Right lobe of liver (tissue), 6 donors: ENCODE measurements around the gene GJA4. TPM values are rescaled to one million over a fixed set of nuclear protein-coding genes. Genes with fewer than 3 reads are reported as not detected.

Experiments used
- ATAC-seq, 4 donors: fragments of 200-7000 bp; cut with Tn5 transposase; one replicate each; pipeline ENCODE4 v1.9.1; 2020; ENCODE audit warnings: mild to moderate bottlenecking in 4 of 4, moderate library complexity in 4 of 4
- DNase-seq, 3 donors: peaks; one replicate each; pipeline ENCODE4 v3.0.0-alpha.2; 2020
- H3K27ac ChIP-seq, 3 donors: fragments of 200-600 bp; one replicate each; pipeline ENCODE4 v1.8.0; 2022
- H3K27me3 ChIP-seq, 2 donors: fragments of 200-600 bp; one replicate each; pipeline ENCODE4 v1.8.0; 2022
- H3K36me3 ChIP-seq, 4 donors: fragments of 200-600 bp; sonication (generic) in 1 of 4; one replicate each; pipeline versions ENCODE4 v1.5.1 to v1.8.0; 2017 to 2022; ENCODE audit warnings: control low read depth in 1 of 4
- H3K4me1 ChIP-seq, 4 donors: fragments of 200-600 bp; sonication (generic) in 1 of 4; one replicate each; pipeline versions ENCODE4 v1.5.1 to v1.8.0; 2017 to 2022; ENCODE audit warnings: control low read depth in 1 of 4
- H3K4me3 ChIP-seq, 3 donors: fragments of 200-600 bp; one replicate each; pipeline ENCODE4 v1.8.0; 2022
- H3K9me3 ChIP-seq, 4 donors: fragments of 200-600 bp; sonication (generic) in 1 of 4; one replicate each; pipeline versions ENCODE4 v1.5.1 to v1.8.0; 2017 to 2022; ENCODE audit warnings: control low read depth in 1 of 4
- POLR2A ChIP-seq: fragments of 450-650 bp; IDR thresholded peaks from one replicate; pipeline ENCODE4 v1.6.1; 2017; ENCODE audit warnings: antibody characterized with exemption, mild to moderate bottlenecking
- WGBS: methylation state at CpG from one replicate; pipeline ENCODE4 v1.1.6; 2018; ENCODE audit warnings: low coverage, low lambda C conversion rate; ENCODE audit not compliant: insufficient coverage; ENCODE audit errors: missing lambda C conversion rate; 5-methylcytosine and 5-hydroxymethylcytosine counted together
- intact Hi-C, 2 donors: fragments of 100-400 bp; cut with DNase I; formaldehyde crosslinking; loops; one replicate each; pipeline versions ENCODE4 v1.11.2 to v1.14.1; 2022
- total RNA-seq, 6 experiments: library from RNA; depleted of rRNA in 2 of 6; stranded (reverse); fragments of >200 nt in 2 of 6; fragmentation: NEBNext Ultra II Directional in 3 of 6; extraction: Animal tissue kit (Norgen Biotek cat#: 25700) in 3 of 6; gene quantifications; one replicate each; pipeline versions ENCODE4 v1.1.0 to v1.2.4, GENCODE V29; 2016 to 2023
- TF ChIP-seq, protein P1 (sequence below), 4 donors: fragments of 200-600 bp in 3 of 4; fragments of 450-650 bp in 1 of 4; IDR thresholded peaks; one replicate each; pipeline versions ENCODE4 v1.5.1 to v1.8.0; 2016 to 2022; ENCODE audit warnings: antibody characterized with exemption in 4 of 4, mild to moderate bottlenecking in 2 of 4
- donor health status: DM: no; HTN: yes; CAD: no.
- donor health status: DM: no; HTN: no; CAD: no.
- donor health status: DM: no; HTN: no; CAD: no.
- donor health status: DM: no; HTN: yes; CAD: no.
- donor health status: DM: no; HTN: yes; CAD: no.

GJA4 gene
- total RNA-seq, 6 experiments from 2014 or later: 4.3 to 21.8 (median 7.6) TPM

GRCh38 chr1:34774957-34775356 lies 17.8 kb upstream of the GJA4 start:
- no peaks in the 10 kb centered on the region for H3K4me1 ChIP-seq
- 58% methylated on average over 8 of the region's 8 CpGs for WGBS
- H3K27me3 ChIP-seq: no peaks in the 10 kb centered on the region
- no peak overlapping the region for H3K27ac ChIP-seq
- ATAC-seq (no peak), DNase-seq (no peak)
- no peaks in the 10 kb centered on the region for H3K36me3 ChIP-seq
- TF ChIP-seq, protein P1, sequence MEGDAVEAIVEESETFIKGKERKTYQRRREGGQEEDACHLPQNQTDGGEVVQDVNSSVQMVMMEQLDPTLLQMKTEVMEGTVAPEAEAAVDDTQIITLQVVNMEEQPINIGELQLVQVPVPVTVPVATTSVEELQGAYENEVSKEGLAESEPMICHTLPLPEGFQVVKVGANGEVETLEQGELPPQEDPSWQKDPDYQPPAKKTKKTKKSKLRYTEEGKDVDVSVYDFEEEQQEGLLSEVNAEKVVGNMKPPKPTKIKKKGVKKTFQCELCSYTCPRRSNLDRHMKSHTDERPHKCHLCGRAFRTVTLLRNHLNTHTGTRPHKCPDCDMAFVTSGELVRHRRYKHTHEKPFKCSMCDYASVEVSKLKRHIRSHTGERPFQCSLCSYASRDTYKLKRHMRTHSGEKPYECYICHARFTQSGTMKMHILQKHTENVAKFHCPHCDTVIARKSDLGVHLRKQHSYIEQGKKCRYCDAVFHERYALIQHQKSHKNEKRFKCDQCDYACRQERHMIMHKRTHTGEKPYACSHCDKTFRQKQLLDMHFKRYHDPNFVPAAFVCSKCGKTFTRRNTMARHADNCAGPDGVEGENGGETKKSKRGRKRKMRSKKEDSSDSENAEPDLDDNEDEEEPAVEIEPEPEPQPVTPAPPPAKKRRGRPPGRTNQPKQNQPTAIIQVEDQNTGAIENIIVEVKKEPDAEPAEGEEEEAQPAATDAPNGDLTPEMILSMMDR (IDR thresholded peaks at IDR 0.05): no peak
- no peak for TF ChIP-seq POLR2A
- H3K9me3 ChIP-seq: no peaks in the 10 kb centered on the region
- H3K4me3 ChIP-seq: no peak overlapping the region
- intact Hi-C loops: no loop called here

DNA sequence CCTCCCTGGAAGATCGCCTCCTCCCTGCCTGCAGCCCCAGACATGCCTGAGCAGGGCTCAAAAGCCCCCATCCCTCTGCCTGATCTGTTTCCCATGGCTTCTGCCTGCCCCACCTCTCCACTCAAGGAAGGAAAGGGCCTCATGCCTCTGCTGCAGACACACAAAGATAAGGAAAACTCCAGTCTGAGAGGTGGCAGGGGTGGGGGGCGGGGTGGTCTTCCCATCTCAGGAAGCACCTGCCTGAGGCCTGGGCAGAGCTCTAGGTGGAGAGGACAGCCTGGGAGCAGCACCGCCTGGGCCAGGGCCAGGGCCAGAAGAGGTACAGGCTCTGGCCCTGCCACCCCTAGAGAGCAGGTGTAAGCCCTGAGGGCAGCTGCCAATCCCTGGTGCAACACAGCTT lies 15.9 kb upstream of the GJA4 start:
- no peak for DNase-seq
- WGBS: 29% methylated on average over 1 of the region's 3 CpGs

GRCh38 chr1:34777519-34778321 lies 15.1 kb upstream of the GJA4 start:
- no peak for TF ChIP-seq POLR2A
- TF ChIP-seq, protein P1 (IDR thresholded peaks at IDR 0.05): no peak
- no peak for DNase-seq
- peaks cover 0 to 17% (median 4%) of the 10 kb centered on the region in 4 donors for H3K4me1 ChIP-seq
- intact Hi-C loops: no loop called here
- 50% methylated on average over 10 of the region's 10 CpGs for WGBS
- no peaks in the 10 kb centered on the region for H3K27me3 ChIP-seq
- no peak overlapping the region for H3K27ac ChIP-seq
- no peak overlapping the region for H3K4me3 ChIP-seq
- ATAC-seq: no peak
- H3K36me3 ChIP-seq: no peaks in the 10 kb centered on the region
- H3K9me3 ChIP-seq: no peaks in the 10 kb centered on the region

More for the DNA sequence above, 15.9 kb upstream of the GJA4 start:
- Histone ChIP-seq H3K27me3 (no peaks in the 10 kb centered on the region), H3K4me3 (no peak overlapping the region), H3K9me3 (no peaks in the 10 kb centered on the region), H3K4me1 (peaks cover 0 to 10% (median under 1%) of the 10 kb centered on the region in 4 donors), H3K27ac (no peak overlapping the region), H3K36me3 (no peaks in the 10 kb centered on the region)
- intact Hi-C loops: no loop called here
- TF ChIP-seq, protein P1 (IDR thresholded peaks at IDR 0.05): no peak
- TF ChIP-seq POLR2A: no peak
- ATAC-seq: no peak

DNA sequence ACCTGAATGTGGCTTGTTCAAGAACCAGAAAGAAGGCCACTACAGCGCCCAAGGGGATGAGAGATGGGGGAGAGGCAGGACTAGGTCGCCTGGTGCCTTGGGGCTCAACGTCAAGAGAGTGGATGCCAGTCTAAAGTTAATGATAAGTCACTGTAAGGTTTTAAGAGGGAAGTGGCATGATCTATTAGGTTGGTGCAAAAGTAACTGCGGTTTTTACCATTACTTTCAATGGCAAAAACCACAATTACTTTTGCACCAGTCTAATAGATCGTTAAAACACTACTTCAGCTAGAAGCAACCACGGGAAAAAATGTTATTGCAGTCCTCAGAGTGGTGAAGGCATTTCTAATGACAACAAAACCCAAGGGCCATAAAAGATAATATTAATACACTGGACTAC lies 14.4 kb upstream of the GJA4 start:
- Histone ChIP-seq H3K4me3 (no peak overlapping the region), H3K27me3 (no peaks in the 10 kb centered on the region)

More for the DNA sequence above, 14.4 kb upstream of the GJA4 start:
- TF ChIP-seq POLR2A: no peak
- TF ChIP-seq, protein P1 (IDR thresholded peaks at IDR 0.05): no peak
- no peak for DNase-seq
- peaks cover 0 to 17% (median 4%) of the 10 kb centered on the region in 4 donors for H3K4me1 ChIP-seq
- WGBS: 71% methylated on average over 6 of the region's 6 CpGs
- intact Hi-C loops: no loop called here
- no peak for ATAC-seq
- no peaks in the 10 kb centered on the region for H3K36me3 ChIP-seq
- no peak overlapping the region for H3K27ac ChIP-seq
- no peaks in the 10 kb centered on the region for H3K9me3 ChIP-seq
